SK-N-MC (cell line): ENCODE results near the gene ITGA1.

Experiments used
- EZH2 ChIP-seq: fragments of 200-600 bp; sonication (generic); IDR thresholded peaks from one replicate; pipeline ENCODE4 v1.6.1; 2017; ENCODE audit warnings: antibody characterized with exemption
- POLR2AphosphoS5 ChIP-seq: IDR thresholded peaks from 2 replicates; pipeline ENCODE4 v1.6.1; 2012; ENCODE audit warnings: mild to moderate bottlenecking, low read depth, low read length, borderline replicate concordance

DNA sequence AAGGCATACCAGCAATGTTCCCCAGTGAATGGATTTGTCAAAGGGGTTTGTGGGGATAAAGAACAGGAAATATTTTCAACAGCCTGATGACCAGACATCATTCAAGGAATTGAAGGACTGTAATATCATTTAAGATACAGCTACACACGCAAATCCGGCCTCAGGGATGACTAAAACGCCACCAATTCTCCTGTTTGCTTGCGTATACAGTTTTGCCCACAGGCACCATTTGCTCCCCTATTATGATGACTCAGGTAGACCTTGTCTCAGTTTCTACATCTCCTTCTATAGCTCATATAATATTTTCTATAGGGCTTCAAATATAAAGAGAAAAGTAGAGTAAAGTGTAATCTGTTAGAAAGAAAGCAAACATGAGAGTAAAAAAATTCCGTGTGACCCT is 29.7 kb upstream of the ITGA1 start:
- TF ChIP-seq EZH2 (no peak), POLR2AphosphoS5 (no peak)
